ENCODE results near the gene ZNF407.

ZNF407 gene

GRCh38 chr18:74689251-74689650, 91.6 kb downstream of the ZNF407 start:
- DNase-seq: no peak
- no peak overlapping the region for H3K4me3 ChIP-seq (ENCODE audit: low read length)
- WGBS (ENCODE audit: extremely low coverage, insufficient coverage, low lambda C conversion rate): no CpG with 5 or more reads among the region's 2 CpGs
- no peak overlapping the region for H2AK5ac ChIP-seq (ENCODE audit: low read length)
- H3K56ac ChIP-seq (ENCODE audit: low read length): no peak overlapping the region
- no peak overlapping the region for H2BK120ac ChIP-seq (ENCODE audit: low read depth, low read length)
- no peak overlapping the region for H4K8ac ChIP-seq (ENCODE audit: low read depth, low read length)
- H3K4me2 ChIP-seq (ENCODE audit: low read length): no peak overlapping the region
- H3K27me3 ChIP-seq (ENCODE audit: insufficient read depth, low read length, poor library complexity): no peaks in the 10 kb centered on the region
- no peaks in the 10 kb centered on the region for H3K4me1 ChIP-seq (ENCODE audit: control insufficient read depth, low read depth, low read length)
- no peak overlapping the region for H3K27ac ChIP-seq (ENCODE audit: low read depth, low read length)
- H3K79me2 ChIP-seq (ENCODE audit: control insufficient read depth, insufficient read depth, low read length): no peaks in the 10 kb centered on the region
- no peak overlapping the region for H4K5ac ChIP-seq (ENCODE audit: low read length)
- H3K4ac ChIP-seq (ENCODE audit: low read depth, low read length): no peak overlapping the region
- H3K23ac ChIP-seq (ENCODE audit: low read length): no peak overlapping the region
- no peak overlapping the region for H3K9ac ChIP-seq (ENCODE audit: low read length)
- peaks cover 2% of the 10 kb centered on the region for H3K79me1 ChIP-seq (ENCODE audit: low read length)
- no peaks in the 10 kb centered on the region for H3K36me3 ChIP-seq (ENCODE audit: control insufficient read depth, insufficient read depth, low read length)
- H2BK15ac ChIP-seq (replicated peaks; ENCODE audit: low read depth): no peak overlapping the region
- H2BK5ac ChIP-seq (ENCODE audit: low read length): no peak overlapping the region
- H3K18ac ChIP-seq (ENCODE audit: low read length): no peak overlapping the region

GRCh38 chr18:74692367-74693013, 94.8 kb downstream of the ZNF407 start:
- H2BK5ac ChIP-seq (ENCODE audit: low read length): no peak overlapping the region
- H3K4ac ChIP-seq (ENCODE audit: low read depth, low read length): no peak overlapping the region
- peaks cover 2% of the 10 kb centered on the region for H3K79me1 ChIP-seq (ENCODE audit: low read length)
- no peaks in the 10 kb centered on the region for H3K79me2 ChIP-seq (ENCODE audit: control insufficient read depth, insufficient read depth, low read length)
- no peak overlapping the region for H4K8ac ChIP-seq (ENCODE audit: low read depth, low read length)
- no peak overlapping the region for H3K23ac ChIP-seq (ENCODE audit: low read length)
- no peak overlapping the region for H3K4me3 ChIP-seq (ENCODE audit: low read length)
- H3K27me3 ChIP-seq (ENCODE audit: insufficient read depth, low read length, poor library complexity): no peaks in the 10 kb centered on the region
- no peak overlapping the region for H3K27ac ChIP-seq (ENCODE audit: low read depth, low read length)
- no peak overlapping the region for H3K56ac ChIP-seq (ENCODE audit: low read length)
- no peak overlapping the region for H2BK120ac ChIP-seq (ENCODE audit: low read depth, low read length)
- no peak overlapping the region for H2BK15ac ChIP-seq (replicated peaks; ENCODE audit: low read depth)
- WGBS (ENCODE audit: extremely low coverage, insufficient coverage, low lambda C conversion rate): no CpG with 5 or more reads among the region's 9 CpGs
- H3K9ac ChIP-seq (ENCODE audit: low read length): no peak overlapping the region
- no peak overlapping the region for H4K5ac ChIP-seq (ENCODE audit: low read length)
- no peaks in the 10 kb centered on the region for H3K4me1 ChIP-seq (ENCODE audit: control insufficient read depth, low read depth, low read length)
- no peak overlapping the region for H3K18ac ChIP-seq (ENCODE audit: low read length)
- H2AK5ac ChIP-seq (ENCODE audit: low read length): no peak overlapping the region
- H3K36me3 ChIP-seq (ENCODE audit: control insufficient read depth, insufficient read depth, low read length): no peaks in the 10 kb centered on the region
- DNase-seq: no peak
- no peak overlapping the region for H3K4me2 ChIP-seq (ENCODE audit: low read length)

GRCh38 chr18:74694436-74694835, 96.8 kb downstream of the ZNF407 start:
- no peak overlapping the region for H2BK120ac ChIP-seq (ENCODE audit: low read depth, low read length)
- no peak overlapping the region for H3K9ac ChIP-seq (ENCODE audit: low read length)

GRCh38 chr18:74695170-74695569, 97.5 kb downstream of the ZNF407 start:
- WGBS (ENCODE audit: extremely low coverage, insufficient coverage, low lambda C conversion rate): no CpG with 5 or more reads among the region's 5 CpGs
- no peak overlapping the region for H3K23ac ChIP-seq (ENCODE audit: low read length)
- no peak for DNase-seq

More at GRCh38 chr18:74694436-74694835, 96.8 kb downstream of the ZNF407 start:
- Histone ChIP-seq H3K4me3 (ENCODE audit: low read length) (no peak overlapping the region), H3K27ac (ENCODE audit: low read depth, low read length) (no peak overlapping the region), H2BK15ac (replicated peaks; ENCODE audit: low read depth) (no peak overlapping the region), H4K5ac (ENCODE audit: low read length) (no peak overlapping the region), H4K8ac (ENCODE audit: low read depth, low read length) (no peak overlapping the region), H3K36me3 (ENCODE audit: control insufficient read depth, insufficient read depth, low read length) (no peaks in the 10 kb centered on the region), H2BK5ac (ENCODE audit: low read length) (no peak overlapping the region), H3K4ac (ENCODE audit: low read depth, low read length) (no peak overlapping the region), H3K79me2 (ENCODE audit: control insufficient read depth, insufficient read depth, low read length) (no peaks in the 10 kb centered on the region), H3K18ac (ENCODE audit: low read length) (no peak overlapping the region), H3K4me1 (ENCODE audit: control insufficient read depth, low read depth, low read length) (no peaks in the 10 kb centered on the region), H3K79me1 (ENCODE audit: low read length) (peaks cover 2% of the 10 kb centered on the region), H3K4me2 (ENCODE audit: low read length) (no peak overlapping the region), H3K23ac (ENCODE audit: low read length) (no peak overlapping the region), H2AK5ac (ENCODE audit: low read length) (no peak overlapping the region), H3K56ac (ENCODE audit: low read length) (no peak overlapping the region), H3K27me3 (ENCODE audit: insufficient read depth, low read length, poor library complexity) (no peaks in the 10 kb centered on the region)
- no peak for DNase-seq
- WGBS (ENCODE audit: extremely low coverage, insufficient coverage, low lambda C conversion rate): no CpG with 5 or more reads among the region's 1 CpG

GRCh38 chr18:74698881-74699280, 101.2 kb downstream of the ZNF407 start:
- Histone ChIP-seq H2AK5ac (ENCODE audit: low read length) (no peak overlapping the region), H3K23ac (ENCODE audit: low read length) (no peak overlapping the region), H3K79me1 (ENCODE audit: low read length) (no peaks in the 10 kb centered on the region), H3K4ac (ENCODE audit: low read depth, low read length) (no peak overlapping the region), H3K27me3 (ENCODE audit: insufficient read depth, low read length, poor library complexity) (no peaks in the 10 kb centered on the region), H3K27ac (ENCODE audit: low read depth, low read length) (no peak overlapping the region), H3K79me2 (ENCODE audit: control insufficient read depth, insufficient read depth, low read length) (no peaks in the 10 kb centered on the region), H3K4me2 (ENCODE audit: low read length) (no peak overlapping the region), H2BK15ac (replicated peaks; ENCODE audit: low read depth) (no peak overlapping the region), H2BK5ac (ENCODE audit: low read length) (no peak overlapping the region), H4K5ac (ENCODE audit: low read length) (no peak overlapping the region), H3K56ac (ENCODE audit: low read length) (no peak overlapping the region), H3K36me3 (ENCODE audit: control insufficient read depth, insufficient read depth, low read length) (no peaks in the 10 kb centered on the region), H3K9ac (ENCODE audit: low read length) (no peak overlapping the region), H2BK120ac (ENCODE audit: low read depth, low read length) (no peak overlapping the region), H4K8ac (ENCODE audit: low read depth, low read length) (no peak overlapping the region), H3K4me3 (ENCODE audit: low read length) (no peak overlapping the region), H3K4me1 (ENCODE audit: control insufficient read depth, low read depth, low read length) (no peaks in the 10 kb centered on the region), H3K18ac (ENCODE audit: low read length) (no peak overlapping the region)
- WGBS (ENCODE audit: extremely low coverage, insufficient coverage, low lambda C conversion rate): no CpG with 5 or more reads among the region's 4 CpGs
- no peak for DNase-seq

More at GRCh38 chr18:74695170-74695569, 97.5 kb downstream of the ZNF407 start:
- no peaks in the 10 kb centered on the region for H3K4me1 ChIP-seq (ENCODE audit: control insufficient read depth, low read depth, low read length)
- no peak overlapping the region for H2BK5ac ChIP-seq (ENCODE audit: low read length)
- no peak overlapping the region for H3K4me3 ChIP-seq (ENCODE audit: low read length)
- no peak overlapping the region for H4K8ac ChIP-seq (ENCODE audit: low read depth, low read length)
- H3K27me3 ChIP-seq (ENCODE audit: insufficient read depth, low read length, poor library complexity): no peaks in the 10 kb centered on the region
- H3K36me3 ChIP-seq (ENCODE audit: control insufficient read depth, insufficient read depth, low read length): no peaks in the 10 kb centered on the region
- no peak overlapping the region for H3K4me2 ChIP-seq (ENCODE audit: low read length)
- H3K9ac ChIP-seq (ENCODE audit: low read length): no peak overlapping the region
- H3K4ac ChIP-seq (ENCODE audit: low read depth, low read length): no peak overlapping the region
- no peak overlapping the region for H2BK15ac ChIP-seq (replicated peaks; ENCODE audit: low read depth)
- H3K18ac ChIP-seq (ENCODE audit: low read length): no peak overlapping the region
- H3K79me2 ChIP-seq (ENCODE audit: control insufficient read depth, insufficient read depth, low read length): no peaks in the 10 kb centered on the region
- no peak overlapping the region for H2BK120ac ChIP-seq (ENCODE audit: low read depth, low read length)
- H3K27ac ChIP-seq (ENCODE audit: low read depth, low read length): no peak overlapping the region
- no peak overlapping the region for H4K5ac ChIP-seq (ENCODE audit: low read length)
- H3K79me1 ChIP-seq (ENCODE audit: low read length): peaks cover 2% of the 10 kb centered on the region
- no peak overlapping the region for H2AK5ac ChIP-seq (ENCODE audit: low read length)
- no peak overlapping the region for H3K56ac ChIP-seq (ENCODE audit: low read length)

- H3K36me3 ChIP-seq (ENCODE audit: control insufficient read depth, insufficient read depth, low read length): no peaks in the 10 kb centered on the region
- H3K27ac ChIP-seq (ENCODE audit: low read depth, low read length): no peak overlapping the region
- H3K4ac ChIP-seq (ENCODE audit: low read depth, low read length): no peak overlapping the region
- H3K4me2 ChIP-seq (ENCODE audit: low read length): no peak overlapping the region
- H4K5ac ChIP-seq (ENCODE audit: low read length): no peak overlapping the region
- no CpG with 5 or more reads among the region's 3 CpGs for WGBS (ENCODE audit: extremely low coverage, insufficient coverage, low lambda C conversion rate)
- no peaks in the 10 kb centered on the region for H3K79me2 ChIP-seq (ENCODE audit: control insufficient read depth, insufficient read depth, low read length)
- no peaks in the 10 kb centered on the region for H3K27me3 ChIP-seq (ENCODE audit: insufficient read depth, low read length, poor library complexity)
- DNase-seq: no peak
- H3K4me3 ChIP-seq (ENCODE audit: low read length): no peak overlapping the region
- H2BK15ac ChIP-seq (replicated peaks; ENCODE audit: low read depth): no peak overlapping the region
- no peak overlapping the region for H4K8ac ChIP-seq (ENCODE audit: low read depth, low read length)
- no peak overlapping the region for H2BK5ac ChIP-seq (ENCODE audit: low read length)
- no peak overlapping the region for H3K56ac ChIP-seq (ENCODE audit: low read length)
- H3K18ac ChIP-seq (ENCODE audit: low read length): no peak overlapping the region
- no peak overlapping the region for H3K23ac ChIP-seq (ENCODE audit: low read length)
- no peak overlapping the region for H3K9ac ChIP-seq (ENCODE audit: low read length)
- H2AK5ac ChIP-seq (ENCODE audit: low read length): no peak overlapping the region
- no peaks in the 10 kb centered on the region for H3K79me1 ChIP-seq (ENCODE audit: low read length)
- no peak overlapping the region for H2BK120ac ChIP-seq (ENCODE audit: low read depth, low read length)
- no peaks in the 10 kb centered on the region for H3K4me1 ChIP-seq (ENCODE audit: control insufficient read depth, low read depth, low read length)
Observed at GRCh38 chr18:74699455-74699854, 101.8 kb downstream of the ZNF407 start.
